Activated B cell treated with CpG ODN at 0.5 μM for 24 hours (primary cell): ENCODE data around the gene DAPK2. TPM values are rescaled to one million over a fixed set of nuclear protein-coding genes. Genes with fewer than 3 reads are reported as not detected.

Experiments
- ATAC-seq: fragments of 200-7000 bp; cut with Tn5 transposase; one replicate; pipeline ENCODE4 v1.10.0; 2021; ENCODE audit warnings: low read depth, mild to moderate bottlenecking, moderate library complexity
- CTCF ChIA-PET: fragments of 350-600 bp; sonication (Branson Sonifier 250); formaldehyde crosslinking; loops from one replicate; lab custom pipeline; 2021; ENCODE audit warnings: antibody characterized with exemption; lab: Charles Lee
- POLR2A ChIA-PET: fragments of 350-600 bp; sonication (Branson Sonifier 250); formaldehyde crosslinking; loops from one replicate; lab custom pipeline; 2021; ENCODE audit warnings: antibody characterized with exemption; lab: Charles Lee
- DNase-seq: peaks from one replicate; pipeline ENCODE4 v3.0.0; 2022
- H3K27ac Mint-ChIP-seq: one replicate; pipeline ENCODE4 v1.8.0; 2020; ENCODE audit warnings: mixed read lengths
- H3K27me3 Mint-ChIP-seq: one replicate; pipeline ENCODE4 v1.8.0; 2021; ENCODE audit warnings: mixed read lengths
- H3K36me3 Mint-ChIP-seq: one replicate; pipeline ENCODE4 v1.8.0; 2021; ENCODE audit warnings: low read depth, mixed read lengths
- H3K4me1 Mint-ChIP-seq: one replicate; pipeline ENCODE4 v1.8.0; 2021; ENCODE audit warnings: mixed read lengths
- H3K4me3 Mint-ChIP-seq: one replicate; pipeline ENCODE4 v1.8.0; 2020; ENCODE audit warnings: mild to moderate bottlenecking, mixed read lengths
- H3K9me3 Mint-ChIP-seq: one replicate; pipeline ENCODE4 v1.8.0; 2020; ENCODE audit warnings: mixed read lengths
- CTCF ChIP-seq: fragments of 200-600 bp; IDR thresholded peaks from one replicate; pipeline ENCODE4 v1.8.0; 2022; ENCODE audit warnings: antibody characterized with exemption, mild to moderate bottlenecking
- intact Hi-C: fragments of 100-400 bp; cut with micrococcal nuclease; formaldehyde crosslinking; loops from one replicate; pipeline ENCODE4 v1.15.1; 2024
- total RNA-seq: library from RNA; stranded (reverse); gene quantifications from 2 replicates; pipeline ENCODE4 v1.2.3, GENCODE V29; 2022

DAPK2 gene
- total RNA-seq, 1 donor from 2014 or later: 4.3 TPM

DNA sequence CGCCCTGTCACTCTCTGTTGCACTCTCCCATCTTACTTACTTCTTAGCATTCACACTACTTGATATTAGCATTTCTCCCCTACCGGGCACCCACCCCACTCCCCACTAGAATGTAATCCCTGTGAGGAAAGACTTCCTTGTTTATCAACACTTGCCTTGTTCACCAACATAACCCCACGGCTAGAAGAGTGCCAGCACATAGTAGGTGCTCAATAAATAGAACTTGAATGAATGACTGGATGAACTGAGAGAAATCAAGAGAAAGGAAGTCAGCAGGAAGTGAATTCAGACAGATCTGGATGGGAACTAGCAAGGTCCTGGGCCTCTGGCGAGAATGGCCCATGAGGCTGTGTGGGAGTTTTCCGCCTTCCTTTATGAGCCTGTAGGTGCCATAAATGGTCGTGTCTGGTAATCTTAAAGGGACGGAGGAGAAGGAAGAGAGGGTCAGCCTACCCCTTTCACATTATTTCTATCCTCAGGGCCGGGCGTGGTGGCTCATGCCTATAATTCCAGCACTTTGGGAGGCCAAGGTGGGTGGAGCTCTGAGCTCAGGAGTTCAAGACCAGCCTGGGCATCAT, 170.1 kb downstream of the DAPK2 start:
- H3K4me3 Mint-ChIP-seq: no peak overlapping the region
- POLR2A ChIA-PET: interaction anchor here (0.6 kb wide), 1 partner anchor 13 kb away, joined by 3 read pairs; no protein-coding TSS in a partner anchor
- no peak for ATAC-seq

DNA sequence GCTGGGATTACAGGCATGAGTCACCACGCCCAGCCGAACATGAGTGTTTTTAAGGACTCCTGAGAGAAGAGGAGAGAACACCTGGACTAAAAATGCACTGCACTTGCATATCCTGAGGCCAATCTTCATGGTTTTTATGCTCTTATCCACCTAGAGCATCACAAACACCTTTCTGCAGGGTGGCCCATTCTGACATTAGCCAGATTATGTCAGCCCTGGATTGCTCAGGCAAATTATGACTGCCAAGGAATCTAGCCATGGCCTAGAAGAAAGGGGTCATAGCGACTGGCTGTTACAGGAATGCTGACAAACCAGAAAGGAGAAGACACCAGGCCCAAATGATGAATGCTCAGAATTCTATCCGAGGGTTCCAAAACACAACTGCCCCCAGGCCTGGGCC, 171.7 kb downstream of the DAPK2 start:
- H3K9me3 Mint-ChIP-seq: peaks cover 4% of the 10 kb centered on the region
- intact Hi-C loops: no loop called here
- peaks cover 38% of the 10 kb centered on the region for H3K4me1 Mint-ChIP-seq
- ATAC-seq (no peak), DNase-seq (no peak)
- TF ChIP-seq CTCF: no peak
- POLR2A ChIA-PET: no interaction called here
- H3K4me3 Mint-ChIP-seq: no peak overlapping the region
- H3K27ac Mint-ChIP-seq: no peak overlapping the region
- no peaks in the 10 kb centered on the region for H3K36me3 Mint-ChIP-seq
- CTCF ChIA-PET: no interaction called here
- H3K27me3 Mint-ChIP-seq: no peaks in the 10 kb centered on the region

More for the DNA sequence above, 170.1 kb downstream of the DAPK2 start:
- intact Hi-C loops: no loop called here
- no peak overlapping the region for H3K27ac Mint-ChIP-seq
- DNase-seq: no peak
- no peak for TF ChIP-seq CTCF
- no peaks in the 10 kb centered on the region for H3K27me3 Mint-ChIP-seq
- H3K4me1 Mint-ChIP-seq: peaks cover 40% of the 10 kb centered on the region
- peaks cover 4% of the 10 kb centered on the region for H3K9me3 Mint-ChIP-seq
- no peaks in the 10 kb centered on the region for H3K36me3 Mint-ChIP-seq
- CTCF ChIA-PET: no interaction called here

- Mint-ChIP-seq H3K36me3 (no peaks in the 10 kb centered on the region), H3K4me1 (peaks cover 34% of the 10 kb centered on the region), H3K27me3 (no peaks in the 10 kb centered on the region), H3K4me3 (no peak overlapping the region), H3K9me3 (peaks cover 4% of the 10 kb centered on the region), H3K27ac (no peak overlapping the region)
- ChIA-PET CTCF (interaction anchor here (1.7 kb wide), 1 partner anchor 17 kb away, joined by 6 read pairs; no protein-coding TSS in a partner anchor), POLR2A (interaction anchor here (0.8 to 1.8 kb wide), 2 partner anchors 8 to 10 kb away, joined by 3 to 6 read pairs; no protein-coding TSS in a partner anchor)
- ATAC-seq: no peak
- TF ChIP-seq CTCF: no peak
- DNase-seq: no peak
- intact Hi-C loops: no loop called here
These were observed 173.3 kb downstream of the DAPK2 start for GRCh38 chr15:63872759-63873510.

DNA sequence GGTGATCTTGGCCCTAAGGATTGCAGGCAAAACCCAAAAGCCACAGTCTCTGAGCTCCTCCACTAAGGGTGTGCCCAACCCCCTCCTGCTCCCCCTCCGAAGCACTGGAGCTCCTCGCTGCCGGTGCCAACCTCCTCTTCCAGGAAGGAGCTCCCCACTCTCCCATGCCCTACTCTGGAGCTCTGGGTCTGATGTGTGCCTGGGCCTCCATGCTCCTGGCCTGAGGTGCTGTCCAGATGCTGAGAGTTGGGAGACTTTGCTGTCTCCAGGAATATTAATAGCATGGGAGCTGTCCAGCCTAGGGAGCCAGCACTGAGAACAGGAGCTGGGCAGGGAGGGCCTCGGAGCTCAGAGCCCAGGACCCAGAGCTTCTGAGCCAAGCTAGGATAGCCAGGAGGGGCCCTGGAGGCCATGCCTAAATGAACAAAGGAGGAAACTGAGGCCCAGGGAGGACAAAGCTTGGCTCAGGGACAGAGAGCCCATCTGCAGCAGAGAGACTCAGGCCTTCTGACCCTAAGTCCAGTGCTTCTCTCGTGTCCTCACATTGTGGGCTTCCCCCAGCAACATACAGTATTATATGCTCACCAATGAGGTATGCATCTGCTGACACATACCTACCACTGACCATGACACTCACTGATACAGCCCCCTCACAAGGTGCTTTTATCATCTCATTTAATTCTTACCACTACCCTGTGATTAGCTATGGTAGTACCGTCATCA, 175.6 kb downstream of the DAPK2 start:
- ChIA-PET POLR2A (interaction anchor here (0.6 to 6.4 kb wide), 9 partner anchors 11 to 56 kb away, joined by 3 to 63 read pairs (median 4); no protein-coding TSS in a partner anchor), CTCF (interaction anchor here (1.6 kb wide), 1 partner anchor 20 kb away, joined by 4 read pairs; no protein-coding TSS in a partner anchor)
- DNase-seq: no peak
- Mint-ChIP-seq H3K36me3 (no peaks in the 10 kb centered on the region), H3K4me3 (no peak overlapping the region), H3K27me3 (no peaks in the 10 kb centered on the region), H3K27ac (peak overlapping the region; percentile 84), H3K4me1 (peaks cover 27% of the 10 kb centered on the region), H3K9me3 (peaks cover 4% of the 10 kb centered on the region)
- intact Hi-C loops: loop anchor here (1.0 kb wide), 3 partner anchors 10 to 21 kb away; no protein-coding TSS in a partner anchor
- TF ChIP-seq CTCF: no peak
- ATAC-seq: no peak
